GM10266 (cell line): ENCODE measurements around the gene DPYSL3.

ENCODE experiments used
- DNase-seq: peaks from one replicate; pipeline ENCODE4 v3.0.0; 2012; ENCODE audit errors: extremely low spot score
- TF ChIP-seq, protein P1 (sequence below): IDR thresholded peaks from 2 replicates; pipeline ENCODE4 v1.5.1; 2012; ENCODE audit warnings: mild to moderate bottlenecking, low read depth; ENCODE audit not compliant: control insufficient read depth, insufficient read depth; ENCODE audit errors: missing control alignments

DPYSL3 gene

GRCh38 chr5:147384346-147385193 lies 125.3 kb downstream of the DPYSL3 start:
- DNase-seq: no peak

GRCh38 chr5:147382776-147383175 lies 127.1 kb downstream of the DPYSL3 start:
- no peak for DNase-seq
- TF ChIP-seq, protein P1, sequence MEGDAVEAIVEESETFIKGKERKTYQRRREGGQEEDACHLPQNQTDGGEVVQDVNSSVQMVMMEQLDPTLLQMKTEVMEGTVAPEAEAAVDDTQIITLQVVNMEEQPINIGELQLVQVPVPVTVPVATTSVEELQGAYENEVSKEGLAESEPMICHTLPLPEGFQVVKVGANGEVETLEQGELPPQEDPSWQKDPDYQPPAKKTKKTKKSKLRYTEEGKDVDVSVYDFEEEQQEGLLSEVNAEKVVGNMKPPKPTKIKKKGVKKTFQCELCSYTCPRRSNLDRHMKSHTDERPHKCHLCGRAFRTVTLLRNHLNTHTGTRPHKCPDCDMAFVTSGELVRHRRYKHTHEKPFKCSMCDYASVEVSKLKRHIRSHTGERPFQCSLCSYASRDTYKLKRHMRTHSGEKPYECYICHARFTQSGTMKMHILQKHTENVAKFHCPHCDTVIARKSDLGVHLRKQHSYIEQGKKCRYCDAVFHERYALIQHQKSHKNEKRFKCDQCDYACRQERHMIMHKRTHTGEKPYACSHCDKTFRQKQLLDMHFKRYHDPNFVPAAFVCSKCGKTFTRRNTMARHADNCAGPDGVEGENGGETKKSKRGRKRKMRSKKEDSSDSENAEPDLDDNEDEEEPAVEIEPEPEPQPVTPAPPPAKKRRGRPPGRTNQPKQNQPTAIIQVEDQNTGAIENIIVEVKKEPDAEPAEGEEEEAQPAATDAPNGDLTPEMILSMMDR: no peak

More at GRCh38 chr5:147384346-147385193, 125.3 kb downstream of the DPYSL3 start:
- TF ChIP-seq, protein P1: no peak

GRCh38 chr5:147381555-147381954 lies 128.3 kb downstream of the DPYSL3 start:
- TF ChIP-seq, protein P1: no peak

DNA sequence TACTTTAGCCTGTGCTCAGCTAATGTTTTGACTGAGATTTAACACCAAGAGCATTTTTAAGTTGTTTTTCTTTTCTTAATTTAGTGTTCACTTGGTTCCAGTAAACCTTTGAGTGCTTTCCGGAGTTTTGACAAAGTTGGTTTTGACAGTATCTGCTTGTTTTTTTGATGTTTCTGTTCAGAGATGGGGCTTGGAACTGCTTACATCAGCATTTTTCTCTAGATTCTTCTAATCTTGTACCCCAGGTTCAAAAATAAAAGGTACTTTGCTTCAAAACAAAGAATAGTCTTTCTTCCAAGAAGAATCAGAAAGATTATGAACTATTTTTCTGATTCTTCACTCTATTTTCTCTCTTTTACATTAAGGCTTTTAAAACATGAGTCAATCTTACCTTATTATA lies 132.2 kb downstream of the DPYSL3 start:
- no peak for DNase-seq
- TF ChIP-seq, protein P1: no peak

More at GRCh38 chr5:147381555-147381954, 128.3 kb downstream of the DPYSL3 start:
- no peak for DNase-seq

DNA sequence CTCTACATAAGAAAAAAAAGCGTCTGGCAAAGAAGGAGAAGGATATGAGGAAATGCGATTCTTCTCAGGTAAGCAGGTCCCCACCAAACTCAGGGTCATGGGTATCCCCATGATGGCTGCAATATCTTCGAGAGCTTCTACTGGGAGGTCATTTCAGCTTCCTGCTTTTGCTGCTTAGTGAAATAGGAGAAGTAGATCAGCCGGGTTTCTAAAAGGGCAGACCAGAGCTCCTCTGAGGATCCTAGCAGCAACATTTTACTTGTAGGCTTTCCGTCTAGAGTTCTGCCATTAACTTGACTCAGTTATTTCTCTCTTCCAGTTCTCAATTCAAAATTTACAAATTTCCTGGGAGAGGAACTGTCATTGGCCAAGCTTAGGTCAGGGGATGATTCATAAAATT lies 134.7 kb downstream of the DPYSL3 start:
- no peak for DNase-seq
- TF ChIP-seq, protein P1: no peak

GRCh38 chr5:147373328-147373727 lies 136.5 kb downstream of the DPYSL3 start:
- no peak for DNase-seq
- TF ChIP-seq, protein P1: no peak

DNA sequence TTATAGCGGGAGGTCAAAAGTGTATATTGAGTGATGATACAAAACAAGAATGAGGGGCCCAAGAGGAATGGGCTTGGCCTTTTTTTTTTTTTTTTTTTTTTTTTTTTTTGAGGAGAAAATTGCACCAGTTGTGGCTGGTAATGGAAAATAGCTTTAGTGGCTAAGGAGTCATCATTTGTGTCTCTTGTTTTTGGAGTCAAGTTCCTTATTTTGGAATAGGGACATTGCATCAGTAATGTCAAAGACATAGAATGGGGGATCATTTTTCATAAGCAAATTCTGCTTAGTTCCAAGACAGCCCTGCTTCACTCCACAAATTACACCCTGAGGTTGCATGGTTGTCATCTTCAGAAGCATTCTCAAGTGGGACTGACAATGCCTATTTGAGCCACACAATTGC lies 137.7 kb downstream of the DPYSL3 start:
- TF ChIP-seq, protein P1: no peak
- DNase-seq: no peak
